IMR-90 (cell line): ENCODE results near the gene KRTAP29-1. TPM values are rescaled to one million over a fixed set of nuclear protein-coding genes. Genes with fewer than 3 reads are reported as not detected.

Experiments used
- ATAC-seq: fragments of 200-7000 bp; cut with Tn5 transposase; 2 replicates; pipeline ENCODE4 v1.9.1; 2020; ENCODE audit warnings: low read depth, mild to moderate bottlenecking, moderate library complexity
- BruUV-seq: library from RNA; stranded (reverse); fragments of 400-500 nt; replicated peaks from 2 replicates; lab custom pipeline; 2021; lab: Mats Ljungman, UMichigan
- CTCF ChIA-PET: fragments of 300-600 bp; formaldehyde crosslinking; extraction: SDS; loops from one replicate; lab custom pipeline; 2021; ENCODE audit warnings: antibody characterized with exemption; lab: Yijun Ruan, JAX
- POLR2A ChIA-PET: fragments of 300-600 bp; sonication (Branson Sonifier 250); formaldehyde crosslinking; loops from one replicate; lab custom pipeline; 2022; ENCODE audit warnings: antibody characterized with exemption; ENCODE audit not compliant: unreplicated experiment; lab: Charles Lee
- DNase-seq: peaks from one replicate; pipeline ENCODE4 v3.0.0; 2013
- H2AFZ ChIP-seq: replicated peaks from 2 replicates; pipeline ENCODE3; 2013; ENCODE audit warnings: low read length, mild to moderate bottlenecking; ENCODE audit not compliant: poor library complexity
- H2AK5ac ChIP-seq: 2 replicates; pipeline ENCODE4 v1.6.1; 2013; ENCODE audit warnings: low read depth, low read length, inconsistent platforms
- H2AK9ac ChIP-seq: replicated peaks from 2 replicates; pipeline ENCODE3; 2013; ENCODE audit warnings: mild to moderate bottlenecking, low read depth, low read length, moderate library complexity; ENCODE audit not compliant: poor library complexity
- H2BK120ac ChIP-seq: 2 replicates; pipeline ENCODE4 v1.6.1; 2013; ENCODE audit warnings: low read depth, low read length, inconsistent platforms
- H2BK15ac ChIP-seq: 3 replicates; pipeline ENCODE4 v1.6.1; 2013; ENCODE audit warnings: low read depth, low read length, inconsistent platforms
- H2BK20ac ChIP-seq: 2 replicates; pipeline ENCODE4 v1.6.1; 2013; ENCODE audit warnings: low read depth, mild to moderate bottlenecking, inconsistent platforms, low read length, moderate library complexity
- H2BK5ac ChIP-seq: 2 replicates; pipeline ENCODE4 v1.6.1; 2013; ENCODE audit warnings: mild to moderate bottlenecking, low read depth, low read length, inconsistent platforms; ENCODE audit not compliant: poor library complexity, severe bottlenecking
- H3K14ac ChIP-seq: replicated peaks from 2 replicates; pipeline ENCODE4 v1.6.1; 2013; ENCODE audit warnings: low read depth, low read length, inconsistent platforms
- H3K18ac ChIP-seq: 2 replicates; pipeline ENCODE4 v1.6.1; 2013; ENCODE audit warnings: low read depth, low read length, control low read depth
- H3K23ac ChIP-seq: 2 replicates; pipeline ENCODE4 v1.6.1; 2013; ENCODE audit warnings: low read depth, low read length, inconsistent platforms
- H3K27ac ChIP-seq: 2 replicates; pipeline ENCODE4 v1.5.1; 2013; ENCODE audit warnings: mild to moderate bottlenecking, control low read depth, low read length; ENCODE audit not compliant: insufficient read depth
- H3K27me3 ChIP-seq: 2 replicates; pipeline ENCODE4 v1.6.1; 2013; ENCODE audit warnings: low read length; ENCODE audit not compliant: control insufficient read depth, insufficient read depth
- H3K36me3 ChIP-seq: 2 replicates; pipeline ENCODE4 v1.6.1; 2013; ENCODE audit warnings: low read length, mixed read lengths; ENCODE audit not compliant: control insufficient read depth, insufficient read depth
- H3K4ac ChIP-seq: 2 replicates; pipeline ENCODE4 v1.6.1; 2013; ENCODE audit warnings: low read depth, low read length, inconsistent platforms
- H3K4me1 ChIP-seq: 2 replicates; pipeline ENCODE4 v1.6.1; 2013; ENCODE audit warnings: low read length, mixed read lengths; ENCODE audit not compliant: control insufficient read depth, insufficient read depth
- H3K4me2 ChIP-seq: 2 replicates; pipeline ENCODE4 v1.6.1; 2013; ENCODE audit warnings: low read depth, mild to moderate bottlenecking, control low read depth, low read length, moderate library complexity
- H3K4me3 ChIP-seq: 2 replicates; pipeline ENCODE4 v1.5.1; 2013; ENCODE audit warnings: low read depth, mild to moderate bottlenecking, control low read depth, low read length, moderate library complexity; ENCODE audit not compliant: insufficient read depth
- H3K56ac ChIP-seq: 2 replicates; pipeline ENCODE4 v1.6.1; 2013; ENCODE audit warnings: low read length, inconsistent platforms; ENCODE audit not compliant: insufficient read depth; ENCODE audit errors: extremely low read depth
- H3K79me1 ChIP-seq, 2 experiments: 2 replicates each; pipeline ENCODE4 v1.6.1; 2013; ENCODE audit warnings: low read length in 2 of 2, inconsistent platforms in 1 of 2, low read depth in 1 of 2
- H3K9ac ChIP-seq: 2 replicates; pipeline ENCODE4 v1.6.1; 2013; ENCODE audit warnings: low read depth, low read length, control low read depth
- H3K9me1 ChIP-seq: 2 replicates; pipeline ENCODE4 v1.6.1; 2013; ENCODE audit warnings: low read length, inconsistent platforms; ENCODE audit not compliant: insufficient read depth
- H3K9me3 ChIP-seq: 2 replicates; pipeline ENCODE4 v1.6.1; 2013; ENCODE audit warnings: low read length; ENCODE audit not compliant: control insufficient read depth, insufficient read depth
- H4K20me1 ChIP-seq: 2 replicates; pipeline ENCODE4 v1.6.1; 2013; ENCODE audit warnings: low read length, inconsistent platforms; ENCODE audit not compliant: insufficient read depth
- H4K5ac ChIP-seq: 2 replicates; pipeline ENCODE4 v1.6.1; 2013; ENCODE audit warnings: mild to moderate bottlenecking, low read depth, low read length, control low read depth
- H4K8ac ChIP-seq, 2 experiments: 2 replicates each; pipeline ENCODE4 v1.6.1; 2013; ENCODE audit warnings: low read depth in 2 of 2, low read length in 2 of 2, control low read depth in 1 of 2, inconsistent platforms in 1 of 2
- H4K91ac ChIP-seq: 2 replicates; pipeline ENCODE4 v1.6.1; 2013; ENCODE audit warnings: low read depth, low read length, inconsistent platforms; ENCODE audit not compliant: insufficient read depth
- BHLHE40 ChIP-seq: fragments of 150-350 bp; IDR thresholded peaks from 2 replicates; pipeline ENCODE4 v1.6.1; 2016; ENCODE audit warnings: mild to moderate bottlenecking, low read depth, low read length
- CEBPB ChIP-seq: IDR thresholded peaks from 2 replicates; pipeline ENCODE4 v1.6.1; 2012; ENCODE audit warnings: low read depth, low read length, improper control_type of control experiment
- CHD1 ChIP-seq: IDR thresholded peaks from 2 replicates; pipeline ENCODE4 v1.6.1; 2012; ENCODE audit warnings: low read depth, low read length, improper control_type of control experiment
- ELK1 ChIP-seq: fragments of 150-350 bp; IDR thresholded peaks from 2 replicates; pipeline ENCODE4 v1.6.1; 2016; ENCODE audit warnings: low read depth, mild to moderate bottlenecking, low read length, moderate library complexity, borderline replicate concordance
- MAZ ChIP-seq: IDR thresholded peaks from 2 replicates; pipeline ENCODE4 v1.6.1; 2012; ENCODE audit warnings: low read depth, mild to moderate bottlenecking, low read length, improper control_type of control experiment, moderate library complexity, borderline replicate concordance
- MXI1 ChIP-seq: IDR thresholded peaks from 2 replicates; pipeline ENCODE4 v1.6.1; 2012; ENCODE audit warnings: low read depth, mild to moderate bottlenecking, low read length, moderate library complexity, borderline replicate concordance
- NFE2L2 ChIP-seq: fragments of 150-350 bp; IDR thresholded peaks from 2 replicates; pipeline ENCODE4 v1.6.1; 2016; ENCODE audit warnings: low read depth, mild to moderate bottlenecking, low read length
- POLR2A ChIP-seq: IDR thresholded peaks from 2 replicates; pipeline ENCODE4 v1.6.1; 2012; ENCODE audit warnings: mild to moderate bottlenecking, low read depth, low read length
- RAD21 ChIP-seq: IDR thresholded peaks from 2 replicates; pipeline ENCODE4 v1.6.1; 2012; ENCODE audit warnings: low read length, improper control_type of control experiment
- RCOR1 ChIP-seq: IDR thresholded peaks from 2 replicates; pipeline ENCODE4 v1.6.1; 2012; ENCODE audit warnings: mild to moderate bottlenecking, low read length, improper control_type of control experiment; ENCODE audit not compliant: insufficient replicate concordance
- RFX5 ChIP-seq: IDR thresholded peaks from 2 replicates; pipeline ENCODE4 v1.8.0; 2012; ENCODE audit warnings: low read depth, mild to moderate bottlenecking, low read length, moderate library complexity
- SMC3 ChIP-seq: fragments of 150-350 bp; IDR thresholded peaks from 2 replicates; pipeline ENCODE4 v1.6.1; 2016; ENCODE audit warnings: low read depth, mild to moderate bottlenecking, antibody characterized with exemption, low read length, moderate library complexity
- USF2 ChIP-seq: fragments of 150-350 bp; IDR thresholded peaks from 2 replicates; pipeline ENCODE4 v1.6.1; 2017; ENCODE audit warnings: mild to moderate bottlenecking, antibody characterized with exemption, low read length, low read depth
- WGBS, 2 experiments: methylation state at CpG; one replicate each; pipeline versions ENCODE4 v1.1.5 to v1.1.7; 2013; ENCODE audit warnings: missing lambda C conversion rate in 2 of 2; ENCODE audit not compliant: insufficient read length in 1 of 2; ENCODE audit errors: extremely low coverage in 2 of 2; 5-methylcytosine and 5-hydroxymethylcytosine counted together
- dilution Hi-C: fragments of 300-500 bp; cut with HindIII; formaldehyde crosslinking; loops from one replicate; pipeline ENCODE4 v1.14.3; 2018; ENCODE audit warnings: low sequenced_read_pairs; ENCODE audit not compliant: unreplicated experiment
- in situ Hi-C: fragments of 300-500 bp; cut with MboI; formaldehyde crosslinking; loops from 3 replicates; pipeline ENCODE4 v1.14.3; 2019; ENCODE audit warnings: low sequenced_read_pairs, inconsistent platforms, mixed read lengths
- intact Hi-C: fragments of 100-400 bp; cut with micrococcal nuclease; formaldehyde crosslinking; loops from 2 replicates; pipeline ENCODE4 v1.10.0; 2022
- polyA plus RNA-seq, 3 experiments: library from polyadenylated mRNA; depleted of rRNA; stranded (reverse); fragments of >200 nt; gene quantifications; 2 replicates each; pipeline ENCODE4 v1.2.3, GENCODE V29; 2012; ENCODE audit warnings: low replicate concordance in 1 of 3
- total RNA-seq: library from RNA; depleted of rRNA; stranded (reverse); fragments of >200 nt; gene quantifications from 2 replicates; pipeline ENCODE4 v1.2.3, GENCODE V29; 2012

KRTAP29-1 gene
- total and polyA plus RNA-seq, 2 of the 4 experiments (the other 2 are of a cell fraction), result not detected

GRCh38 chr17:41333836-41334235 lies 31.2 kb upstream of the KRTAP29-1 start:
- Histone ChIP-seq H2AK5ac (no peak overlapping the region), H3K9ac (no peak overlapping the region), H3K9me3 (no peaks in the 10 kb centered on the region), H2BK120ac (no peak overlapping the region), H3K4me2 (no peak overlapping the region), H4K5ac (no peak overlapping the region), H3K79me1 (no peaks in the 10 kb centered on the region), H3K27me3 (peaks cover 3% of the 10 kb centered on the region), H3K23ac (no peak overlapping the region), H4K91ac (no peak overlapping the region; the same call in 1 of the 2 replicates), H2AFZ (no peak overlapping the region), H3K36me3 (no peaks in the 10 kb centered on the region), H3K4ac (no peak overlapping the region), H3K18ac (no peak overlapping the region), H3K9me1 (peaks cover 3% of the 10 kb centered on the region; the same call in 1 of the 2 replicates), H2BK15ac (no peak overlapping the region; the same call in 2 of the 3 replicates), H3K4me3 (no peak overlapping the region), H4K8ac (no peak overlapping the region), H4K20me1 (no peaks in the 10 kb centered on the region), H2BK20ac (no peak overlapping the region), H3K4me1 (peaks cover 1% of the 10 kb centered on the region), H2AK9ac (no peak overlapping the region), H3K27ac (no peak overlapping the region), H3K56ac (no peak overlapping the region), H2BK5ac (no peak overlapping the region), H3K14ac (no peak overlapping the region)
- dilution Hi-C loops (no loop called here), in situ Hi-C loops (loop anchor here (5.0 kb wide), 1 partner anchor 328 kb away; no protein-coding TSS in a partner anchor), intact Hi-C loops (no loop called here)
- ChIA-PET CTCF (no interaction called here), POLR2A (no interaction called here)
- 83% methylated on average over 1 of the region's 3 CpGs; no CpG with 5 or more reads in 1 of the 2 experiments for WGBS, 2 experiments
- TF ChIP-seq MXI1, result no peak
- TF ChIP-seq CEBPB, result no peak
- TF ChIP-seq RAD21, result no peak
- no peak for TF ChIP-seq MAZ
- no peak for TF ChIP-seq BHLHE40
- no peak for TF ChIP-seq CHD1
- no peak for TF ChIP-seq USF2
- no peak for TF ChIP-seq POLR2A
- no peak for TF ChIP-seq RCOR1
- TF ChIP-seq ELK1, result no peak
- TF ChIP-seq NFE2L2, result no peak
- TF ChIP-seq SMC3, result no peak
- no peak for TF ChIP-seq RFX5
- DNase-seq, result no peak
- ATAC-seq, result no peak
- no TSS peak for BruUV-seq
